Measurements from ENCODE around the gene TRA2A. TPM values are rescaled to one million over a fixed set of nuclear protein-coding genes. Genes with fewer than 3 reads are reported as not detected.

TRA2A gene
- total and polyA plus RNA-seq, 2 donors (not counting 3 experiments of a cell fraction or from before 2014, with no cell fraction given) = 55.1 to 112 TPM

GRCh38 chr7:23558303-23558702 is 26.5 kb upstream of the TRA2A start:
- no peak for TF ChIP-seq MYC (IDR thresholded peaks at IDR 0.05; ENCODE audit: low read depth, low read length)
- no peak for TF ChIP-seq EZH2 (IDR thresholded peaks at IDR 0.05; ENCODE audit: borderline replicate concordance, low read depth, low read length, severe bottlenecking)
- TF ChIP-seq POLR2A (IDR thresholded peaks at IDR 0.05; ENCODE audit: low read depth, low read length) = no peak
- no peak for TF ChIP-seq POLR2AphosphoS5 (IDR thresholded peaks at IDR 0.05; ENCODE audit: insufficient read depth, low read depth, low read length)
- no peak for TF ChIP-seq FOS (IDR thresholded peaks at IDR 0.05; ENCODE audit: borderline replicate concordance, insufficient read depth, low read length)
- Histone ChIP-seq H3K36me3 (ENCODE audit: control insufficient read depth in 2 of 2, extremely low read depth in 1 of 2, insufficient read depth in 2 of 2, low read length in 2 of 2) (no peaks in the 10 kb centered on the region), H3K27me3 (ENCODE audit: control insufficient read depth in 2 of 2, insufficient read depth in 2 of 2, low read length in 2 of 2) (peaks cover 8 to 31% of the 10 kb centered on the region in 2 experiments), H2AFZ (ENCODE audit: low read depth, low read length) (no peak overlapping the region), H3K4me3 (replicated peaks in 1 of 3; ENCODE audit: insufficient read depth in 1 of 3, low read depth in 1 of 3, low read length in 3 of 3) (no peak overlapping the region), H3K4me1 (ENCODE audit: control insufficient read depth, extremely low read depth, insufficient read depth, low read length) (no peaks in the 10 kb centered on the region), H3K79me2 (ENCODE audit: control insufficient read depth, insufficient read depth, low read length) (no peaks in the 10 kb centered on the region), H3K9me1 (replicated peaks; ENCODE audit: control insufficient read depth, extremely low read depth, insufficient read depth, low read length) (no peaks in the 10 kb centered on the region), H3K4me2 (ENCODE audit: insufficient read depth, low read length) (no peak overlapping the region), H3K9me3 (replicated peaks; ENCODE audit: control insufficient read depth, insufficient read depth, low read length) (no peaks in the 10 kb centered on the region), H4K20me1 (replicated peaks; ENCODE audit: control insufficient read depth, extremely low read depth, insufficient read depth, low read length) (no peaks in the 10 kb centered on the region), H3K27ac (ENCODE audit: insufficient read depth, low read depth, low read length) (no peak overlapping the region), H3K9ac (replicated peaks; ENCODE audit: extremely low read depth, insufficient read depth, low read length) (no peak overlapping the region)
- intact Hi-C loops (cut with micrococcal nuclease) (no loop called here), dilution Hi-C loops (cut with MboI; ENCODE audit: extremely low pct_ligation_motif_present, low sequenced_read_pairs) (no loop called here)
- ChIA-PET CTCF (interaction anchor here (2.0 kb wide), 1 partner anchor 12 kb away, joined by 6 read pairs; no protein-coding TSS in a partner anchor), POLR2A (no interaction called here)
- no TSS peak for BruUV-seq (replicated peaks)
- DNase-seq (ENCODE audit: low read depth, low spot score) = no peak
- FAIRE-seq = no peak

GRCh38 chr7:23547662-23548061 is 15.9 kb upstream of the TRA2A start:
- no peak overlapping the region for H3K9ac ChIP-seq (replicated peaks; ENCODE audit: extremely low read depth, insufficient read depth, low read length)
- no peaks in the 10 kb centered on the region for H3K36me3 ChIP-seq (ENCODE audit: control insufficient read depth in 2 of 2, extremely low read depth in 1 of 2, insufficient read depth in 2 of 2, low read length in 2 of 2)
- BruUV-seq (replicated peaks) = no TSS peak
- ChIA-PET CTCF (interaction anchor here (1.2 to 6.8 kb wide), 14 partner anchors 10 to 280 kb away, joined by 3 to 96 read pairs (median 6); partner anchors contain the start of gene STK31), POLR2A (no interaction called here)
- intact Hi-C loops (cut with micrococcal nuclease) = loop anchor here (1.0 to 5.0 kb wide), 7 partner anchors 23 to 835 kb away; no protein-coding TSS in a partner anchor
- H3K4me1 ChIP-seq (ENCODE audit: control insufficient read depth, extremely low read depth, insufficient read depth, low read length) = no peaks in the 10 kb centered on the region
- DNase-seq (ENCODE audit: low read depth, low spot score) (no peak), FAIRE-seq (peak; percentile 18)
- dilution Hi-C loops (cut with MboI; ENCODE audit: extremely low pct_ligation_motif_present, low sequenced_read_pairs) = no loop called here
- no peaks in the 10 kb centered on the region for H3K9me3 ChIP-seq (replicated peaks; ENCODE audit: control insufficient read depth, insufficient read depth, low read length)
- no peaks in the 10 kb centered on the region for H4K20me1 ChIP-seq (replicated peaks; ENCODE audit: control insufficient read depth, extremely low read depth, insufficient read depth, low read length)
- no peaks in the 10 kb centered on the region for H3K9me1 ChIP-seq (replicated peaks; ENCODE audit: control insufficient read depth, extremely low read depth, insufficient read depth, low read length)
- H3K27ac ChIP-seq (ENCODE audit: insufficient read depth, low read depth, low read length) = no peak overlapping the region
- TF ChIP-seq MAX (IDR thresholded peaks at IDR 0.05; ENCODE audit: insufficient read depth, insufficient read length) = no peak
- TF ChIP-seq EZH2 (IDR thresholded peaks at IDR 0.05; ENCODE audit: borderline replicate concordance, low read depth, low read length, severe bottlenecking) = no peak
- TF ChIP-seq CTCF (IDR thresholded peaks at IDR 0.05; ENCODE audit: extremely low read depth in 1 of 2, insufficient read depth in 1 of 2, low read depth in 1 of 2, low read length in 2 of 2) = no peak
- TF ChIP-seq MYC (IDR thresholded peaks at IDR 0.05; ENCODE audit: low read depth, low read length) = no peak
- no peak for TF ChIP-seq POLR2AphosphoS5 (IDR thresholded peaks at IDR 0.05; ENCODE audit: insufficient read depth, low read depth, low read length)
- no peak for TF ChIP-seq FOS (IDR thresholded peaks at IDR 0.05; ENCODE audit: borderline replicate concordance, insufficient read depth, low read length)
- TF ChIP-seq GATA2 (IDR thresholded peaks at IDR 0.05; ENCODE audit: insufficient read depth, insufficient read length, low read depth, low read length) = no peak
- no peak for TF ChIP-seq POLR2A (IDR thresholded peaks at IDR 0.05; ENCODE audit: low read depth, low read length)
- no peak for TF ChIP-seq JUN (IDR thresholded peaks at IDR 0.05; ENCODE audit: borderline replicate concordance, insufficient read depth, insufficient read length, low read depth)
- no peak overlapping the region for H3K4me2 ChIP-seq (ENCODE audit: insufficient read depth, low read length)
- H3K79me2 ChIP-seq (ENCODE audit: control insufficient read depth, insufficient read depth, low read length) = no peaks in the 10 kb centered on the region
- peaks cover 0 to 2% of the 10 kb centered on the region in 2 experiments for H3K27me3 ChIP-seq (ENCODE audit: control insufficient read depth in 2 of 2, insufficient read depth in 2 of 2, low read length in 2 of 2)
- H3K4me3 ChIP-seq (replicated peaks in 1 of 3; ENCODE audit: insufficient read depth in 1 of 3, low read depth in 1 of 3, low read length in 3 of 3) = no peak overlapping the region
- no peak overlapping the region for H2AFZ ChIP-seq (ENCODE audit: low read depth, low read length)
